Anterior cingulate cortex (tissue), 58 donors: ENCODE results near the gene MAST2.
"Not testable (repeated sequence)": the region's sequence is repeated elsewhere in the genome, so short reads cannot be mapped to it uniquely, and the experiment has no call there.

ENCODE experiments used
- DNase-seq, 58 donors: peaks; one replicate each; lab custom pipeline; 2025; lab: John Stamatoyannopoulos, UW

The MAST2 gene

GRCh38 chr1:45806129-45806528 lies 2.7 kb downstream of the MAST2 start:
- DNase-seq: no peak

DNA sequence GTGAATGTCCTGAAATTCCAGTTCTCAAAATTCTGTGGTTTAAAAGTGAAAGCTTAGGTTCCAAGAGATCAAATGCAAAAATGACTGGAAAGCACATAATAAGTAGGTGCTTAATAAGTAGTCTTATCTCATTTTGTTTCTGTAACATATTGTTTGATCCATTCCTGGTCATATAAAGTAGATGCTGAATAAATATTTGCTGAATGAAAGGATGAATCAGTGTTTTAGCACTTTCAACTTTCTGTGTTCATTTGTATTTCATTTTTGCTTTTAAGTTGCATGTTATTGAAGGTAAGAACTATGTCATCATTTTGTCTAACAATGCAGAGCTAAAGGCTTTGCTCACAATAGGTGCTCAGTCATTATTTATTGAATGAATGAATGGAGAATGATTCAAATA lies 6.3 kb downstream of the MAST2 start:
- DNase-seq: no peak

DNA sequence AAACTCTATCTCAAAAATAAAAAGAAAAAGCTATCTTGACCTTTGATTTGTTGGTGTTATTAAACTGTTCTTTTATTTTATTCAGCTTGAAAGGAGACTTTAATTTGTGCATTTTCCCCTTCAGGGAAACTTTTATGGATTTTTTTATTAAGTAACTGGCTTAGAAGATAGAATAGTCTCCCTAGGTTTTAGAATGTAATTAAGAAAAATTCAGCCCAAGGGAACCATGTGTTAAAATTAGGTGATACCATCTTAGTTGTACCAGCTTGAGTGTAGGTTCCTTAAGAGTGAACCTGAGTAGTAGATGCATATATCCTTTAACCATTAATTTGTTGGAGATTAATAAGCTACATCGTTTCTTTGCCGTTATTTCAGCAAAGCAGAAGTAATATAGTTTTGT lies 11.4 kb downstream of the MAST2 start:
- no peak for DNase-seq

- no peak for DNase-seq
Observed at GRCh38 chr1:45815667-45816458, 12.5 kb downstream of the MAST2 start.

GRCh38 chr1:45820173-45820572 lies 16.8 kb downstream of the MAST2 start:
- no peak for DNase-seq

DNA sequence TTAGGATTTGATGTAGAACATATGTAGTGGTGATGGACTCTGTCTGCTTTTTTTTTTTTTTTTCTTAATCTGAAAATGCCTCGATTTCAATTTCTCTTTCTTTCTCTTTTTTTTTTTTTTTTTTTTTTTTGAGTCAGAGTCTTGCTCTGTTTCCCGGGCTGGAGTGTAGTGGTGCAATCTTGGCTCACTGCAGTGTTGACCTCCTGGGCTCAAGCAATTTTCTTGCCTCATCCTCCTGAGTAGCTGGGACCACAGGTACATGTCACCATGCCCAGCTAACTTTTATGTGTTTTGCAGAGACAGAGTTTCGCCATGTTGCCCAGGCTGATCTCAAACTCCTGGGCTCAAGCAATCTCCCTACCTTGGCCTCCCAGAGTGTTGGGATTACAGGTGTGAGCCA lies 17.4 kb downstream of the MAST2 start:
- DNase-seq: no peak

DNA sequence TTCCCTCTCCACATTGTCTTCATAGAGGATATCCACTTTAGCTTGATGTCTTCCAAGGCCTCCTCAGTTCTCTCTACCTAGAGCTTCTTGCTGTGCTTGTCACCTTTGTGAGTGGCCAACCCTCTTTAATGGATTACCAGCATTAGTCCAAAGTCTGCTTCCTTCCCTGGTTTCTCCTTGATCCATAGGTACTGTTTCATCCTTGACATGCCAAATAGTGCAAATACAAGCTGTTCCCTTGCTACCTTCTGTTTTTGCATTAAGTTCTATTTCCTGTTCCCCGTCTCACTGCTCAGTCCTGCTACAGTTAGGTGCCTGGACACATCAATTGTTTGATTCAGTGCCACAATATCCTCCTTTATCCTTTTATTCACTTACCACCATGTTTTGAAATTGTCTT lies 19.2 kb downstream of the MAST2 start:
- no peak for DNase-seq

- DNase-seq: no peak
Observed at GRCh38 chr1:45824607-45825006, 21.2 kb downstream of the MAST2 start.

GRCh38 chr1:45827256-45827655 lies 23.8 kb downstream of the MAST2 start:
- DNase-seq: no peak

DNA sequence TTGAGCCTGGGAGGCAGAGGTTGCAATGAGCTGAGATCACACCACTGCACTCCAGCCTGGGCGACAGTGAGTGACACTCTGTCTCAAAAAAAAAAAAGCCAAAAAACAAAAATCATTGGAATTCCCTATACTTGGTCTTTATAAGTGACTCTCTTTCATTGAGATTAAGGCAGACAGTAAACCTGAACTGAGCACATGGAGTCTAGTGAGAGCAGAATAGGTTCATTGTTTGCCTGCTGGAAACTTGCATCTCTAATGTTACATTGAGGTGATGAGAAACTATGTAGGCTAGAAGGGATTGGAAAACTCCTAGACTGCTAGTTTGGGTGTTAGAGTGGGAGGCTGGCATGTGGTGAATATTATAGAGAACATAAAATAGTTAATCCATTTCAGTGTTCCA lies 25.4 kb downstream of the MAST2 start:
- no peak for DNase-seq

GRCh38 chr1:45833361-45833760 lies 29.9 kb downstream of the MAST2 start:
- DNase-seq: no peak

DNA sequence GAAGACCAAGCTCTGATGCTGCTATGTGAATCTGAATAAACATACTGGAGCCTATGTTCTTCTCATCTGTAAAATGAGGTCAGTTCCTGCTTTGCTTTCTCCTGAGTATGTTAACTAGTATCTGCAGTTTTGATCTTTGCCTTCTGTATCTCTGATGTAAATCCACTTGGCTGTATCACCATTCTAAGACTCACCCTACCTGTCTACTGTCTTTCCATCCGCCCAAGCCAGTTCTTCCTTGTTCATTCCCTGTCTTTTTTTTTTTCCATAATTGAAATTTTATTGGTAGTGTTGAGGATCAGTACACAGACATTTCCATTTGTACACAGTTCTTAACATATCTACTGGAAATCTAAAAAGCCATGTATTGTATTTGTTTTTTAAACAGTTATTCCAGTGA lies 31.3 kb downstream of the MAST2 start:
- no peak for DNase-seq

- no peak for DNase-seq
Observed at GRCh38 chr1:45836451-45836850, 33.0 kb downstream of the MAST2 start.

DNA sequence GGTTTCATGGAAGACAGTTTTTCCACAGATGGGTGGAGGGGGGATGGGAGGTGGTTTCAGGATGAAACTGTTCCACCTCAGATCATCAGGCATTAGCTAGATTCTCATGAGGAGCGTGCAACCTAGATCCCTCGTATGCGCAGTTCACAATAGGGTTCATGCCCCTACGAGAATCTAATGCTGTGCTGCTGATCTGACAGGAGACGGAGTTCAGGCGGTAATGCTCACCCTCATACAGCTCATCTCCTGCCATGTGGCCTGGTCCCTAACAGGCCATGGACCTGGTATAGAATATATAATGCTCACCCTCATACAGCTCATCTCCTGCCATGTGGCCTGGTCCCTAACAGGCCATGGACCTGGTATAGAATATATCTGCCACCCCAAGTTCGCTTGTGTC lies 33.4 kb downstream of the MAST2 start:
- not testable (repeated sequence) for DNase-seq

GRCh38 chr1:45838322-45838721 lies 34.9 kb downstream of the MAST2 start:
- DNase-seq: not testable (repeated sequence)

DNA sequence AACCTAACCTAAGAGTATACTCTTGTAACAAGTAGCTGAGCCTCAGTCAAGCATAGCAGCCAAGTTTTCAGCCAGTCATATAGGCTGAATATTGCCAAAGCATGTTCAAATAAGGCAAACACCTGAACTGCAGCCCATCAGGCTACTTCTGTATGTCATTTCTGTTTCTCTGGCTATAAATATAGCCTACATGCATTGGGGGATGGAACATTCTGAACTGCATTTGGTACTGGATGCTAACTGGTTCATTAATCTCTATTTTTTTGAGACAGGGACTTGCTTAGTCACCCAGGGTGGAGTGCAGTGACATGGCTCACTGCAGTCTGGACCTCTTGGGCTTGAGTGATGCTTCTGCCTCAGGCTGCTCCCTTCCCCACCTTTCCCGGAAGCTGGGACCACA lies 37.3 kb downstream of the MAST2 start:
- DNase-seq: no peak

DNA sequence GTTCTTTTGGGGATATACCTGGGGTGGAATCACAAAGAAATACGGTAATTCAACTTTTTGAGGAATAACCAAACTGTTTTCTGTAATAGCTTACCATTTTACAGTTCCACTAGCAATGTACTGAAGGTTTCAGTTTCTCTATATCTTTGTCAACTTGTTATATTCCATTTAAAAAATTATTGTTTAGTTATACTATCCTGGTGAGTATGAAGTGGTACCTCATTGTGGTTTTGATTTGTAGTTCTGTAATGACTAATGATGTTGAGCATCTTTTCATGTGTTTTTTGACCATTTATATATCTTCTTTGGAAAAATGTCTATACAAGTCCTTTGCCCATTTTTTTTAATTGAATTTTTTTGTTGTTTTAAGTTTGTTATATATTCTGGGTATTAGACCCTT lies 39.4 kb downstream of the MAST2 start:
- DNase-seq: no peak

GRCh38 chr1:45843474-45843905 lies 40.1 kb downstream of the MAST2 start:
- no peak for DNase-seq

- DNase-seq: not testable (repeated sequence)
Observed at GRCh38 chr1:45844000-45844399, 40.6 kb downstream of the MAST2 start.

GRCh38 chr1:45846931-45847330 lies 43.5 kb downstream of the MAST2 start:
- DNase-seq: no peak

DNA sequence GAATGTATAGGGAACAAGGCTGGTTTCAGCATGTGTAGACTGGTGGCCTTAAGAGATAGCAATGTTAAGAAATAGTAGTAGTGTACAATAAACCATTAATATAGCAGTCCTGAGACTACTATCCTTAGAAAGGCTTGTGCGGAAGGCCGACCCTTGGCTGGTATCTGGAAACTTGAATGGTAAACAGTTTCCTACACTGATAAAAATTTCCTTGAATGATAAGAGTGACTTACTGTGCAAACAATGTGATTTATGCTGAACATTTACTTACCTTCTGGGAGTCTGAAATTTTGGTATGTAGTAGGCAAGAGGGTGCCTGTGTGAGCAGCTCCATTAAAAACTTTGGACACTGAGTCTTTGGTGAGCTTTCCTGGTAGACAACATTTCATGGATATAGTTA lies 44.7 kb downstream of the MAST2 start:
- no peak for DNase-seq

- no peak for DNase-seq
Observed at GRCh38 chr1:45848714-45849113, 45.3 kb downstream of the MAST2 start.

GRCh38 chr1:45850017-45850416 lies 46.6 kb downstream of the MAST2 start:
- no peak for DNase-seq
